ENCODE measurements around the gene PSG6. TPM values are rescaled to one million over a fixed set of nuclear protein-coding genes. Genes with fewer than 3 reads are reported as not detected.
"Not testable (repeated sequence)": the region's sequence is repeated elsewhere in the genome, so short reads cannot be mapped to it uniquely, and the experiment has no call there.

Gene PSG6
- total RNA-seq, result not detected in 2 replicates

- DNase-seq (ENCODE audit: low read depth in 2 of 2), result not testable (repeated sequence)
Observed at GRCh38 chr19:42917634-42918033, at the start of gene PSG6. Gene PSG6, minus strand, starts transcription at chr19:42917894. Its CDS starts 102 bp downstream, at chr19:42917792.

DNA sequence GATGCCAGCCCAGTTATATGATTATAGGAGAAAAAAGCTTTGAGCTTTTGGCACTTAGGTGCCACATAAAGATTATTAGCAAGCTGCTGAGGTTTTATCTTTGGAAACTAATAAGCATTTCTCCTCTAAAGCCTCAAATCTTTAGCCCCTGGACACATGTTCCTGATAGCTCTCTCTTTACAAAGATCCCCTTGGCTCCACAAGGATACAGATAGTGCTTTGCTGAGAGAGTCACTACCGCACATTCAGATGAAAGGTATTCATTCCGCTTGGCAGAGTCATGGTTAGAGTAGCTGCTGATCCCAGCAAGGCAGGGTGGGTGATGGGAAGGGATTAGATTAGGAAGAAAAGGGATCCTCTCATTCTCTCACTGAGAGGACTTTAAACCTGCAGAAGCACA, 47.5 kb upstream of the PSG6 start:
- DNase-seq (ENCODE audit: low read depth in 2 of 2), result no peak

DNA sequence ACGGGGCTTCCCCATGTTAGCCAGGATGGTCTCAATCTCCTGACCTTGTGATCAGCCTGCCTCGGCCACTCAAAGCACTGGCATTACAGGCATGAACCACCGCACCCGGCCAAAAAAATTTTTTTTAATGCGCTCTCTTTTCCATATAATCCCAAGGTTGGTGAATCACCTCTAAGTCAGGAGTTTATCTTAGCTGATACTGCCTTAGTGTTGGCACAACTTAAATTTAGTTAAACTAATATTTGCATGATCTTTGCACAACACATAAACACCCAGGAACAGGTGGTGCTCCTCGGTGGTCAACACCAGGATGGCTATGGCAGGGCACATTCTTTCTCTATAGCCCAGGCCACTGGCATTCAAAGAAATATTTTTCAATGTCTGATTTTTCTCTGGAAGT, 43.4 kb upstream of the PSG6 start:
- no peak for DNase-seq (ENCODE audit: low read depth in 2 of 2)

GRCh38 chr19:42952126-42952525, 34.4 kb upstream of the PSG6 start:
- DNase-seq (ENCODE audit: low read depth in 2 of 2), result not testable (repeated sequence)

GRCh38 chr19:42951476-42951875, 33.8 kb upstream of the PSG6 start:
- not testable (repeated sequence) for DNase-seq (ENCODE audit: low read depth in 2 of 2)

DNA sequence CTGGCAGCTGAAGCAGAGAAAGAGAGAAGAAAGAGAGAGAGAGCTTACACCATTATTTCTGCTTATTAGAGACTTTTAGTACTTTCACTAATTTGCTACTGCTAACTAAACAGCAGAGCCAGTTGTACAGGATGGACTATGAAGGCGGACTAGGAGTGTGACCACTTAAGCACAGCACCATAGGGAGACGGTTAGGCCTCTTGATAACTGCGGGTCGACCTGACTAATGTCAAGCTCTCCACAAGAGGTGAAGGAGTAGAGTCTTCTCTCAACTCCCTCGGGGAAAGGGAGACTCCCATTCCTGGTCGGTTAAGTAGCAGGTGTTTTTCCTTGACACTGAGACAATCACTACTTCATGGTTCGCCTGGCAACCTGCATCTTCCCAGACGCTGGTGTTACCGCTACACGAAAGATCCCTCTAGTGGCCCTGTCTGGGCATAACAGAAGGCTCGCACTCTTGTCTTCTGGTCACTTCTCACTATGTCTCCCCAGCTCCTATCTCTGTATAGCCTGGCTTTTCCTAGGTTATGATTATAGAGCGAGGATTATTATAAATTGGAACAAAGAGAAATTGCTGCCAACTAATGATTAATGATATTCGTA, 24.6 kb upstream of the PSG6 start:
- DNase-seq (ENCODE audit: low read depth in 2 of 2), result peak in 1 of 2 donors; percentile 48

DNA sequence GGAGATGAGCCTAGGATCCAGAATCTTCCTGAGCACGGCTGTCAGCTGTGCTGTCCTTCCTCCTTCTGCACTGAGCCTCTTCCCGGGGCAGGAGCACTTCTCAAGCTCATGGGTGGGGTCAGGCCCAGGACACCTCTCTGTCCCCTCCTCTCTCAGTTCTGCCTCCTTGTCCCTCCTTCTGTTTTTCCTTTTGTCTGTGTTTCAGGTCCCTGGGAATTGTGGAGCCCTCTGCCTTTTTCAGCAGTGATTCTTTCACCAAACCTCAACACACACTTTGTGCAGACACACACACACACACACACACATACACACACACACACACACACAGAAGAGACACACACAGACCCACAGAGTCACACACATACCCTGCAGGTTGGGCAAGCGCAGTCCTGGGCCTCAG, 19.4 kb upstream of the PSG6 start, which contains the start of gene PSG7:
Gene PSG7, minus strand, starts transcription at position 101 of the 400 bp plus-strand sequence. CDS start 131 bp downstream, outside the sequence.
- not testable (repeated sequence) for DNase-seq (ENCODE audit: low read depth in 2 of 2)

GRCh38 chr19:42934726-42935125, 17.0 kb upstream of the PSG6 start:
- not testable (repeated sequence) for DNase-seq (ENCODE audit: low read depth in 2 of 2)

DNA sequence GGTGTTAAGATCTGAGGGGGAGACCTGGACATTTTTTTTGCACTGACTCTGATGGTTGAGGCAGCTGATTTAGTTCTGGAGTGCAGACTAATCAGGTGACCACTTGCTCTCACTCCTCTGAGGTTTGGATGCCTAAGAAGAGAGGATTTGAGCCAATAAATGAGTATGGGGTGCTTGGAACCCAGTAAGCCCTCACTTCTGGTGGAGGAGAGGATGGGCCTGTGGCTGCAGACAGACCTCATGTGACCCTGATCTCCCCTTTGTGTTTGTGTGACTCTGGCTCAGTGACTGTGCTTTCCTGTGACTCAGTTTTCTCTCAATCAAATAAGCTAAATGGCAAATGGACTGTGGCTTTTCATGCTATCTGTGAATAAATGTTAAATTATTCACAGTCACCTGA, 16.5 kb upstream of the PSG6 start:
- peak; percentile 41 to 92 for DNase-seq (ENCODE audit: low read depth in 2 of 2)

GRCh38 chr19:42933412-42933811, 15.7 kb upstream of the PSG6 start:
- not testable (repeated sequence) for DNase-seq (ENCODE audit: low read depth in 2 of 2)

DNA sequence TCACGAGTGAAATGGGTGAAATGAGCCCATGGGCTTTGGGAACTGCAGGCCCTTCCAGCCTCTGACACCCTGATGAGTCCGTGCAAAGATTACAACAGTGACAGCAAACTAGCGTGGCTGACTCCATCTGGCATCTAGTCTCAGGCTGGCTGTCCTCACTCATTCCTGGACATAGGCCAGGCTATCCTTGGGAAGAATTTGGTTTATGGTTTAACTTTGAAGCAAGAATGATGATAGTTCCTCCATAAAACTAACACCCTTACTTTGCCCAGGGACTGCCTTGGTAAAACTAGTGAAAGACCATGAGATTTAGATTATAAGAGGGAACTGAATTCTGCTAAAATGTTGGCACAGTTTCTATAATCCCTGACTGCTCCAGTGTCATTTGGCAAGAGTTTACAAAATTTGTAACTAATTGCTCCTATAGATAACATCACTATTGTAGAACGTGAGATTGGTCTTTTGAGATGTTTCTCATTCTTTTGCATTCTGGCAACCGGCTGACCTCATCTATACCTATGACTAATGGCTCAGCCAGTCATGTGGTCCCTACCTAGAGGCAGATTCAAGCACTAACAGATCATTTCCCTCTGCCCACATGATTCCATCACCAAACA, 14.9 kb upstream of the PSG6 start:
- peak; percentile 40 to 90 for DNase-seq (ENCODE audit: low read depth in 2 of 2)

- DNase-seq (ENCODE audit: low read depth in 2 of 2), result peak; percentile 4 to 53
Observed at GRCh38 chr19:42930214-42930613, 12.5 kb upstream of the PSG6 start.

DNA sequence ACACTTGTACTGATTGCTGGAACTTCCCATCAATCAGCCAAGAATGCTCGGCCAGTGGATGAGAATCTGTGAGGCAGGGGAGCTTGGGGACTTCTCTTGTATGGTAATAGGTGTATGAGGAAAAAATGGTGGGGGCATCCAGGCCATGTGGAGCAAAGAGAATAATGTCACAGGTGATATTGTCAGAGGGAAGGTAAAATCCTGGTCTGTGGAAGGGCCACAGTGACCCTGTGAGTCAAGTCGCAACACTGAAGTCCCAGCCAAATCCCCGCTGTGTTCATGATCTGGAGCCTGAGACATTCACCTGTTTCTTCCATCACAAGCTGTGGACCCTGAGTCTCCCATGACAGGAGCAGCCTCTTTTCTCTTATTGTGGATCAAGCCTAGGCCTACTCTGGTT, 11.2 kb upstream of the PSG6 start:
- DNase-seq (ENCODE audit: low read depth in 2 of 2), result no peak

DNA sequence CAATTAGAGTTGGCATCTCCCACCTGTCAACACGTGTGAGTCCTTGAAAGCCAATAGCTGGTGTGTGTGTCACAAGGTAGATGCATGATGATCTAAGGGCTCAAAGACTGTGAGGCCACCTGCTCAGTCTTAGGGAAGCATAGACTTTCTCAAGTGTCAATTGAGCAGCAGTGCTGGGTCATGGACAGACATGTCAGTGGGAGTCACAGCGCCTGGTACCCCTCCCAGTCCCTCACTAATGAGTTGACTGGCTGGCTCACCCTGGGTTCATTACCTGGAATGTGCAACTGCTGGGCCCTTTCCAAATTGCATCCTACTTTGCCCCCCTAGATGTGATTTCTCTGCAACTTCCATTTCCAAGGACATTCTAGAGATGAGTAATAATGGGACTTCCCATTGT, 9.1 kb upstream of the PSG6 start:
- DNase-seq (ENCODE audit: low read depth in 2 of 2), result no peak

GRCh38 chr19:42923106-42923505, 5.4 kb upstream of the PSG6 start:
- peak; percentile 5 to 61 for DNase-seq (ENCODE audit: low read depth in 2 of 2)

DNA sequence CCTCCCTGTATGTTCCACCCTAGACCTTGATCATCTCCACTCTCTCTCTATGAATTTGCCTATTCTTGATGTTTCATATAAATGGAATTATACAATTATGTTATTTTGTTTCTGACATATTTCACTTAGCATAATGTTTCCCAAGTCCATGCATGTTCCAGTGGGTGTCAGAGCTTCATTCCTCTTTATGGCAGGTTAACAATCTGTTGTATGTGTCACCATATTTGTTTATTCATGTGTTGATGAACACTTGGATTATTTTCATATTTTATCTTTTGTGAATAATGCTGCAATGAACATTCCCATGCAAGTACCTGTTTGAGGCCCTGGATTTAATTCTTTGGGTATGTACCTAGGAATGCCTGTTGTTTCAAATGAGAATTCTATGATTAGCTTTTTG, 3.3 kb upstream of the PSG6 start:
- DNase-seq (ENCODE audit: low read depth in 2 of 2), result not testable (repeated sequence)

DNA sequence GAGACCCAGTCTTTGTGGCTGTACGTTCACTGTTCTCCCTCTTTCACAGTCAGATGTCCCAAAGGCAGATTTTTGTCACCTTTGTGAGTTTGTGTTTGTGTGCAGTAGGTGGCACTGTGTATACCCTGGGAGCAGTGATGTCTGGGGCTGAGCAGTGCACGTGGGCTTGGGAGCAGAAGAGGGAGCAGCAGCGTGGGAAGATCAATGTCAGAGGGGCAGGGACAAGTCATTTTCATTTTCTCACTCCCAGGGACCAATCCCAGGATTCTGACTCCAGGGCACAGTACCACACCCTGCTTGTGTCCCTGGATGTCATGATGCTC, 2.0 kb upstream of the PSG6 start:
- no peak for DNase-seq (ENCODE audit: low read depth in 2 of 2)

- DNase-seq (ENCODE audit: low read depth in 2 of 2), result peak in 1 of 2 donors; percentile 10
Observed at GRCh38 chr19:42919070-42919756, 1.5 kb upstream of the PSG6 start.

DNA sequence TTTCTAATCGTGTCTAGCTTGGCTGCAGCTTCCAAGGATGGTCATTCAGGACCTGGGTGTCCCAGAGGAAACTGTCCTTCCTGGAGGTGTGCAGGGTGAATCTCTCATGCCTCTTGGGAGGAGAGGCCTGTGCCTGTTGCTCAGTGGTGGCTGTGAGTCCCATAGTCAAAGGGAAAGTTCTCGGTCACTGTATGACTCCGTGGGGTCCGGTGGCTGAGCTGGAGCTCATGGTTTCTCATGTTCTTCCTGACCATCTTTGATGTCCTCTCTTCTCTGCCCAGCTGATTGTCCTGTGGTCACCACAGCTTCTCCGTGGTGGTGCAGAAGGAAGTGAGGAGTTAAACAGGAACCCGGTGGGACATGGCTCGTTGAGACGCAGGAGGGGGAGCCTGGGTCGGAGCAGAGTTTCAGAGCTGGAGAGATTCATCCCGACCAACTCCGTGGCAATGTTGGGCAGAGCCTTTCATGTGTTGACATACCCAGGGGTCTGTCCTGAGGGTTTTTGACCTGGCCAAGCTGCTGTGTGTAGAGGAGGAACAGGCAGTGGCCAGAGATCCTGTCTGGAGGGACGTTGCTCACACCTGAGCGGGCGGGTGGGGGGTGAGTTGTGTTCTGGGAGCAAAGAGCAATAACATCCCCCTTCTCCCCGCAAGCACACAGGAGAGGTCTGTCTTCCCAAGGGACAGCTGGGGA, 829 bp upstream of the PSG6 start:
- not testable (repeated sequence) for DNase-seq (ENCODE audit: low read depth in 2 of 2)

GRCh38 chr19:42916931-42917330, 763 bp downstream of the PSG6 start:
- not testable (repeated sequence) for DNase-seq (ENCODE audit: low read depth in 2 of 2)

- DNase-seq (ENCODE audit: low read depth in 2 of 2), result not testable (repeated sequence)
Observed at GRCh38 chr19:42913516-42913915, 4.2 kb downstream of the PSG6 start.

GRCh38 chr19:42912941-42913340, 4.8 kb downstream of the PSG6 start:
- DNase-seq (ENCODE audit: low read depth in 2 of 2), result not testable (repeated sequence)
